ENCODE results near the gene C3orf20.

The C3orf20 gene

DNA sequence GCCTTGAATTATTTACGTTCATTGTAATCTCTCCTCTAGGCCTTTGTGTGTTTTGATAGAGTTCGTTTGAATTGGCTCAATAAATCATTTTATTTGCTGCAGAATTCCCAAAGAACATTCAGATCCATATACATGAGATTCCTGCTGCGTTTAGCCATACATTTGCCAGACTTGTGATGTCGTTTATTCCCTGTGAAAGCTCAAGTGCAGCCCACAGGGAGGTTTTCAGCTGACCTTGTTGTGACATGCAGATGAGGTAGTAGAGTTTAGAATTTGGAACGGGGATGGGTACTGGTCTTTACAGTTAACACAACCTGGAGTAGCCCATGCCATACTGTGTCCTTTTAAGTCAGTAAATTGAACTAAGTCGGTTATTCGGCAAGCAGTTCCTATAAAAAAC, at the start of gene C3orf20:
TSS of gene C3orf20 (plus strand) at position 301 of the 400 bp plus-strand sequence. CDS start 7,573 bp downstream, outside the sequence.
- peaks cover 18% of the 10 kb centered on the region; the same call in 1 of the 2 replicates for H3K36me3 ChIP-seq (ENCODE audit: insufficient read depth, low read length)
- no peak for TF ChIP-seq EZH2 (IDR thresholded peaks at IDR 0.05)
- no peak for TF ChIP-seq POLR2AphosphoS5 (IDR thresholded peaks at IDR 0.05; ENCODE audit: borderline replicate concordance, low read depth, low read length)
- TF ChIP-seq FOXP2 (optimal IDR thresholded peaks at IDR 0.05; ENCODE audit: control extremely low read depth, extremely low read length, insufficient read depth): no peak
- H3K27ac ChIP-seq: no peak within 1 kb of the TSS
- no peak for DNase-seq (ENCODE audit: low read depth, low spot score)
- no peaks in the 10 kb centered on the region for H3K9me3 ChIP-seq (ENCODE audit: low read depth, low read length)
- no peak within 1 kb of the TSS for H3K4me3 ChIP-seq
- H3K9ac ChIP-seq (ENCODE audit: insufficient read length): no peak within 1 kb of the TSS

GRCh38 chr3:14625443-14625842, 49.5 kb upstream of the C3orf20 start:
- Histone ChIP-seq H3K27ac (no peak overlapping the region), H3K36me3 (ENCODE audit: insufficient read depth, low read length) (no peaks in the 10 kb centered on the region), H3K9me3 (ENCODE audit: low read depth, low read length) (no peaks in the 10 kb centered on the region), H3K4me3 (no peak overlapping the region), H3K9ac (ENCODE audit: insufficient read length) (no peak overlapping the region)
- TF ChIP-seq FOXP2 (optimal IDR thresholded peaks at IDR 0.05; ENCODE audit: control extremely low read depth, extremely low read length, insufficient read depth) (no peak), EZH2 (IDR thresholded peaks at IDR 0.05) (no peak), POLR2AphosphoS5 (IDR thresholded peaks at IDR 0.05; ENCODE audit: borderline replicate concordance, low read depth, low read length) (no peak)
- no peak for DNase-seq (ENCODE audit: low read depth, low spot score)

DNA sequence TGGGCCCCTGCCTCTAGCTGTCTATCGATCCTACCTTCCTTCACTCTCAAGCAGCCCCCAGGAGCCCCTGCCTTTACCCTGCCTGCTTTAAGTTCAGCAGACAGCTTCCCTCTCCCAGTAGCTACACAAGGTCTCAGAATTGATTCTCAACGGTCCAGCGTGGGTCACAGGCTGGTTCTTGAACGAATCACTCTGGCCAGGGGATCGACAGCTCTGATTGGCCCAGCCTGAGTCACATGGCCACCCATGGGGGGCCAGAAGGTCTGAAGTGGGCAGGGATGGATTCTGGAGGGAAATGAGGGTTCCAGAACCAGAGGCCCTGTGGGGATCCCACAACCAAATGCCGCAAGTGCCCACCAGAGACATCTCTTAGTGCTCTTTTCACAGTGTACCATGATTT, 47.1 kb upstream of the C3orf20 start:
- H3K27ac ChIP-seq: no peak overlapping the region

DNA sequence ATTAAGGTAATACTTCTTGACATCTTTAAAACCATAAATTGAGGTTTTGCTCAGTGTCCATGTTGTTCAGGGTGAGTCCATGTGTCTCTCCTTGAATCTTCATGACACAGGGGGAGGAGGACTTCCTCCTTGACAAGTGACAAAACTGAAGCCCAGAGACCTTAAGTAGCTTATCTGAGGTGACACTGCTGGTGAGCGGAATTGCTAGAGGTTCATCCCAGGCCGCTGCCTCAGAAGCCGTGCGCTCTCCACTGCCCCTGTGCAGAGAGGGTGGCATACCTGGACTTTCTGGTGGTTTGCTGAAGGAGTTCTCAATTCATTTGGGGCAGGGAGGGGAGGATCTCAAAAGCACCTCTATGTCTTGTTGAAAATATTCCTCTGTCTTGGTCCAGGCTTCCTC, 46.5 kb upstream of the C3orf20 start:
- no peak overlapping the region for H3K9ac ChIP-seq (ENCODE audit: insufficient read length)
- H3K9me3 ChIP-seq (ENCODE audit: low read depth, low read length): no peaks in the 10 kb centered on the region
- H3K36me3 ChIP-seq (ENCODE audit: insufficient read depth, low read length): no peaks in the 10 kb centered on the region
- H3K27ac ChIP-seq: no peak overlapping the region
- TF ChIP-seq POLR2AphosphoS5 (IDR thresholded peaks at IDR 0.05; ENCODE audit: borderline replicate concordance, low read depth, low read length): no peak
- TF ChIP-seq EZH2 (IDR thresholded peaks at IDR 0.05): no peak
- TF ChIP-seq FOXP2 (optimal IDR thresholded peaks at IDR 0.05; ENCODE audit: control extremely low read depth, extremely low read length, insufficient read depth): no peak
- H3K4me3 ChIP-seq: no peak overlapping the region
- no peak for DNase-seq (ENCODE audit: low read depth, low spot score)

More for the DNA sequence above, 47.1 kb upstream of the C3orf20 start:
- DNase-seq (ENCODE audit: low read depth, low spot score): no peak
- Histone ChIP-seq H3K9ac (ENCODE audit: insufficient read length) (no peak overlapping the region), H3K9me3 (ENCODE audit: low read depth, low read length) (no peaks in the 10 kb centered on the region), H3K36me3 (ENCODE audit: insufficient read depth, low read length) (no peaks in the 10 kb centered on the region), H3K4me3 (no peak overlapping the region)
- TF ChIP-seq POLR2AphosphoS5 (IDR thresholded peaks at IDR 0.05; ENCODE audit: borderline replicate concordance, low read depth, low read length) (no peak), EZH2 (IDR thresholded peaks at IDR 0.05) (no peak), FOXP2 (optimal IDR thresholded peaks at IDR 0.05; ENCODE audit: control extremely low read depth, extremely low read length, insufficient read depth) (no peak)

DNA sequence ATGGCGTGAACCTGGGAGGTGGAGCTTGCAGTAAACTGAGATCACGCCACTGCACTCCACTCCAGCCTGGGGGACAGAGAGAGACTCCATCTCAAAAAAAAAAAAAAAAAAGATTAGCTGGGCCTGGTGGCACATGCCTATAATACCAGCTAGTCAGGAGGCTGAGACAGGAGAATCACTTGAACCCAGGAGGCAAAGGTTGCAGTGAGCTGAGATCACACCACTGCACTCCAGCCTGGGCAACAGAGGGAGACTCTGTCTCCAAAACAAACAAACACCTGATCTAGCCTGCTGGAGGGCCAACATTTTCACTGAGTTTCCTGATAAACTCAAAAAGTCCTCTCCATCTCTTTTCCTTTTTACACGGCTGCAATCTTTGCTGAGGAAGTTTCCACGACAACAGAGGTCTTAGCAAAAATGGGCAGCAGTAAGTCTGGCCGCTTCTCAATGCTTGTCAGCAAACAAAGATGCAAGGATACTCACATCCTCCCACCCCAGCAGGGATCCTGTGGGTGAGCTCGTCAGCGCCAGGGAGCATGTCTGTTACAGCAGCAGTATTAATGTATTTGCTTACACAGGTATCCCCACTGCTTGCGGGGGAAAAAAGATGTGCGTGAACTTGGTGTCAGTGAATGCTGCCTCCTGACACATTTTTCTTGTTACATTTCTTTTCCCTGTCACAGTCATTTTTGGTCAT, 44.4 kb upstream of the C3orf20 start:
- Histone ChIP-seq H3K9ac (ENCODE audit: insufficient read length) (no peak overlapping the region), H3K9me3 (ENCODE audit: low read depth, low read length) (no peaks in the 10 kb centered on the region), H3K4me3 (no peak overlapping the region), H3K27ac (no peak overlapping the region), H3K36me3 (ENCODE audit: insufficient read depth, low read length) (no peaks in the 10 kb centered on the region)
- DNase-seq (ENCODE audit: low read depth, low spot score): no peak
- no peak for TF ChIP-seq POLR2AphosphoS5 (IDR thresholded peaks at IDR 0.05; ENCODE audit: borderline replicate concordance, low read depth, low read length)

DNA sequence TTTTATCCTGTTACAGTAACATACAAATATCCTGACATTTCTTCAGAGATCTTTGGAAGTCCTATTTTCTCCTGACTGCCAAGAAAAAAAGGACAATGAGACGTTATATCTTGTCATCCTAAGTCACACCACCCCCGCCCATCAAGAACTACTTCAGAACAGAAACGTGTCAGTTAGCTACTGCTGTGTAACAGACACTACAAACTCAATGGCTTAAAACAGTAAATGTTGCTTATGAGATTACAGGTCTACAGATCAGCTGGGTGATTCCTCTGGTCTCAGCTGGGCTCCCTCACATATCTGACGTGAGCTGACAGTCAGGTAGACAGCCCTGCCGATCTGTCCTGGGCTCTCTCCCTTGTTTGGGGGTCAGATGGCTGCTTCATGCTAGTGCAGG, 43.8 kb upstream of the C3orf20 start:
- H3K9ac ChIP-seq (ENCODE audit: insufficient read length): no peak overlapping the region
- H3K4me3 ChIP-seq: no peak overlapping the region
- TF ChIP-seq EZH2 (IDR thresholded peaks at IDR 0.05): no peak
- no peak for TF ChIP-seq FOXP2 (optimal IDR thresholded peaks at IDR 0.05; ENCODE audit: control extremely low read depth, extremely low read length, insufficient read depth)
- no peak for TF ChIP-seq POLR2AphosphoS5 (IDR thresholded peaks at IDR 0.05; ENCODE audit: borderline replicate concordance, low read depth, low read length)
- no peaks in the 10 kb centered on the region for H3K9me3 ChIP-seq (ENCODE audit: low read depth, low read length)
- no peak for DNase-seq (ENCODE audit: low read depth, low spot score)
- H3K36me3 ChIP-seq (ENCODE audit: insufficient read depth, low read length): no peaks in the 10 kb centered on the region
- H3K27ac ChIP-seq: no peak overlapping the region

DNA sequence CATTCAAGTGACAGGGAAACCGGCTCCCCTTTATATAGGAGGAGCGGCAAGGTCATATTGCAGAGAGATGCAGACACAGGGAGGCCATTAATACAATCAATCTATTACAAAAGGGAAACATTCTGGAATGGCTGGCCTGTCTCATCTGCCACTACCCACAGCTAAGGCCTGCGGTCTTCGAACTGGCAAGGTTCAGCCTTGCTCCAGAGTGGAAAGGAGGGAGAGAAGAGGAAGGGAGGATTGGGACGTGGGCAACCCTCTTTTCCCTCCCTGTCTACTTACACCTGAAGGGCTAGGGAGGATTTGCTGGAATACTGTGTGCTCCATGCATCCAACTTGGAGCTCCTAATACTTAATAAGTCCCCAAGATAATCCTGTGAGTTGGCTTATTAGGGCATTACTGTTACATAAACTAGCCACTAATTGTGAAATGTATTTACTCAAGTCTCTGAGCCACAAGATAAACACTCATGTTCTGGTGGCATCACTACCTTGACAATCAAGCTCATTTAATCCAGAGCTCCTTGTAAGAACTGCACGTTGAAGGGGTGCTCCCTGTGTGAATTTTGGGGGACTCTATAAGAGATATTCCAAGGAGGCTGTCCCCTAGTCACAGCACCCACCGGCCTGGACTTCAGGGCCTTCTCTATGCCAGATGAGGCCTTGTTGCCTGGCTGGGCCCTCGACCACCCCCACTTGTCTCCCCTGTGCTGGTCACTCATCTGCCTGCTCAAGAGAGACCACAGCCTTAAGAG, 43.1 kb upstream of the C3orf20 start:
- TF ChIP-seq FOXP2 (optimal IDR thresholded peaks at IDR 0.05; ENCODE audit: control extremely low read depth, extremely low read length, insufficient read depth) (no peak), POLR2AphosphoS5 (IDR thresholded peaks at IDR 0.05; ENCODE audit: borderline replicate concordance, low read depth, low read length) (no peak), EZH2 (IDR thresholded peaks at IDR 0.05) (no peak)
- H3K27ac ChIP-seq: no peak overlapping the region
- DNase-seq (ENCODE audit: low read depth, low spot score): no peak
- no peak overlapping the region for H3K4me3 ChIP-seq
- no peak overlapping the region for H3K9ac ChIP-seq (ENCODE audit: insufficient read length)
- no peaks in the 10 kb centered on the region for H3K9me3 ChIP-seq (ENCODE audit: low read depth, low read length)
- no peaks in the 10 kb centered on the region for H3K36me3 ChIP-seq (ENCODE audit: insufficient read depth, low read length)

DNA sequence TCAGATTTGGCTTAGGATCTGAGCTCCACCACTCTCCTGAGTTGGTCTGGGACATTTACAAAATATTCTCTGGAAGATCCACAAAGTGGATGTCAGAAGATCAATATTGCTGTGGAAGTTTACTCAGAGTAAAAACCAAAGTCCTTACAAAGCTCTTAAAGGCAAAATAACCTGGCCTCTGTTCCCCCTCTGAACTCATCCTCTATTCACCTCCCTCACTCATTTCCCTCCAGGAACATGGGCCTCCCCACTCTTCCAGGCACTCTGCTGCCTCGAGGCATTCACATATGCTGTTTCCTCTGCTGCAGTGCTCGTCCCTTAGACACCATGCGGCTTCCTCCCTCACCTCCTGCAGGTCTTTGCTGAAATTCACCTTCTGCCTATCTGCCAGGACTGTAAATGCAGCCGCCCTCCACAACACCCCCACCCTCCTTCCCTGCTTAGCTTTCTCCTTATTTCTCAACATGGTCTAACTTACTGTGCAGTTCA, 42.5 kb upstream of the C3orf20 start:
- TF ChIP-seq POLR2AphosphoS5 (IDR thresholded peaks at IDR 0.05; ENCODE audit: borderline replicate concordance, low read depth, low read length) (no peak), FOXP2 (optimal IDR thresholded peaks at IDR 0.05; ENCODE audit: control extremely low read depth, extremely low read length, insufficient read depth) (no peak), EZH2 (IDR thresholded peaks at IDR 0.05) (no peak)
- Histone ChIP-seq H3K9me3 (ENCODE audit: low read depth, low read length) (no peaks in the 10 kb centered on the region), H3K9ac (ENCODE audit: insufficient read length) (no peak overlapping the region), H3K27ac (no peak overlapping the region), H3K36me3 (ENCODE audit: insufficient read depth, low read length) (no peaks in the 10 kb centered on the region), H3K4me3 (no peak overlapping the region)
- no peak for DNase-seq (ENCODE audit: low read depth, low spot score)

Measured in SK-N-MC (cell line).